B cell (primary cell): Measurements from ENCODE around the gene AEN. TPM values are rescaled to one million over a fixed set of nuclear protein-coding genes. Genes with fewer than 3 reads are reported as not detected.

Experiments used
- ATAC-seq: fragments of 200-7000 bp; cut with Tn5 transposase; one replicate; pipeline ENCODE4 v1.10.0; 2021; ENCODE audit warnings: low read depth, mild to moderate bottlenecking, moderate number of reproducible peaks, moderate library complexity
- CTCF ChIA-PET: fragments of 350-600 bp; sonication (Branson Sonifier 250); formaldehyde crosslinking; loops from one replicate; lab custom pipeline; 2021; ENCODE audit warnings: antibody characterized with exemption, inconsistent platforms; lab: Charles Lee
- POLR2A ChIA-PET: fragments of 350-600 bp; sonication (Branson Sonifier 250); formaldehyde crosslinking; loops from one replicate; lab custom pipeline; 2021; ENCODE audit warnings: antibody characterized with exemption; lab: Charles Lee
- DNase-seq: peaks from one replicate; pipeline ENCODE4 v3.0.0; 2013
- H2AFZ ChIP-seq: 2 replicates; pipeline ENCODE4 v1.6.1; 2012; ENCODE audit warnings: mild to moderate bottlenecking, low read depth, low read length; ENCODE audit not compliant: insufficient read depth, poor library complexity, severe bottlenecking
- H3K27ac ChIP-seq, 2 donors: 1 replicate in 1 of 2; 2 replicates in 1 of 2; pipeline ENCODE4 v1.5.1; 2012 to 2013; ENCODE audit warnings: low read length in 2 of 2, mild to moderate bottlenecking in 2 of 2, moderate library complexity in 1 of 2
- H3K27me3 ChIP-seq, 4 experiments: fragments of 200-600 bp in 1 of 4; sonication (generic) in 1 of 4; replicated peaks in 1 of 4; 1 replicate in 2 of 4; 2 replicates in 2 of 4; pipeline versions ENCODE4 v1.6.1 to v1.7.0; 2013 to 2016; ENCODE audit warnings: low read length in 3 of 4, mild to moderate bottlenecking in 2 of 4, mixed read lengths in 1 of 4, moderate library complexity in 1 of 4; ENCODE audit not compliant: insufficient read depth in 4 of 4, control insufficient read depth in 3 of 4; ENCODE audit errors: control extremely low read depth in 1 of 4
- H3K36me3 ChIP-seq, 2 experiments: replicated peaks in 1 of 2; 1 replicate in 1 of 2; 2 replicates in 1 of 2; pipeline versions ENCODE4 v1.6.1 to v1.7.1; 2013; ENCODE audit warnings: low read length in 1 of 2; ENCODE audit not compliant: insufficient read depth in 2 of 2, control insufficient read depth in 1 of 2; ENCODE audit errors: control extremely low read depth in 1 of 2, extremely low read depth in 1 of 2
- H3K4me1 ChIP-seq, 2 donors: fragments of 200-600 bp in 1 of 2; sonication (generic) in 1 of 2; 1 replicate in 1 of 2; 2 replicates in 1 of 2; pipeline versions ENCODE4 v1.5.1 to v1.6.1; 2013 to 2017; ENCODE audit warnings: low read length in 2 of 2; ENCODE audit not compliant: control insufficient read depth in 2 of 2, insufficient read depth in 2 of 2
- H3K4me2 ChIP-seq: replicated peaks from 2 replicates; pipeline ENCODE3; 2012; ENCODE audit warnings: mild to moderate bottlenecking, low read depth, low read length; ENCODE audit not compliant: poor library complexity, severe bottlenecking
- H3K4me3 ChIP-seq, 5 experiments: fragments of 200-600 bp in 1 of 5; sonication (generic) in 1 of 5; 1 replicate in 3 of 5; 2 replicates in 2 of 5; pipeline versions ENCODE4 v1.5.1 to v1.7.0; 2011 to 2016; ENCODE audit warnings: low read length in 4 of 5, mild to moderate bottlenecking in 4 of 5, low read depth in 2 of 5, control low read depth in 1 of 5, moderate library complexity in 1 of 5; ENCODE audit not compliant: insufficient read depth in 1 of 5; ENCODE audit errors: control extremely low read depth in 1 of 5, extremely low read depth in 1 of 5
- H3K79me2 ChIP-seq: fragments of 200-600 bp; sonication (generic); one replicate; pipeline ENCODE4 v1.6.0; 2016; ENCODE audit warnings: low read length; ENCODE audit not compliant: control insufficient read depth, insufficient read depth
- H3K9ac ChIP-seq: fragments of 200-600 bp; sonication (generic); 2 replicates; pipeline ENCODE4 v1.6.1; 2017; ENCODE audit warnings: mild to moderate bottlenecking, low read length, moderate library complexity
- H3K9me3 ChIP-seq, 3 donors: one replicate each; pipeline versions ENCODE4 v1.6.1 to v1.7.1; 2013; ENCODE audit warnings: low read length in 2 of 3; ENCODE audit not compliant: control insufficient read depth in 2 of 3, insufficient read depth in 1 of 3; ENCODE audit errors: control extremely low read depth in 1 of 3
- H4K20me1 ChIP-seq: 2 replicates; pipeline ENCODE4 v1.6.0; 2012; ENCODE audit warnings: mild to moderate bottlenecking, low read length; ENCODE audit not compliant: insufficient read depth, control insufficient read depth, poor library complexity, severe bottlenecking
- H3K27ac Mint-ChIP-seq: one replicate; pipeline ENCODE4 v1.8.0; 2021; ENCODE audit warnings: mixed read lengths
- H3K27me3 Mint-ChIP-seq: one replicate; pipeline ENCODE4 v1.8.0; 2021; ENCODE audit warnings: mixed read lengths
- H3K4me1 Mint-ChIP-seq: one replicate; pipeline ENCODE4 v1.8.0; 2021; ENCODE audit warnings: mixed read lengths
- H3K4me3 Mint-ChIP-seq: one replicate; pipeline ENCODE4 v1.8.0; 2021; ENCODE audit warnings: mixed read lengths
- H3K9me3 Mint-ChIP-seq: one replicate; pipeline ENCODE4 v1.8.0; 2022; ENCODE audit warnings: mixed read lengths; ENCODE audit not compliant: insufficient read depth
- CTCF ChIP-seq: fragments of 200-600 bp; IDR thresholded peaks from one replicate; pipeline ENCODE4 v1.8.0; 2022; ENCODE audit warnings: antibody characterized with exemption, mild to moderate bottlenecking
- EZH2 ChIP-seq: IDR thresholded peaks from 2 replicates; pipeline ENCODE4 v1.6.1; 2012; ENCODE audit warnings: borderline replicate concordance, low read depth, mild to moderate bottlenecking, moderate library complexity, low read length; ENCODE audit not compliant: insufficient read depth, poor library complexity, severe bottlenecking
- WGBS: methylation state at CpG from one replicate; pipeline ENCODE4 v1.1.5; 2013; ENCODE audit warnings: missing lambda C conversion rate; ENCODE audit not compliant: insufficient coverage; 5-methylcytosine and 5-hydroxymethylcytosine counted together
- intact Hi-C: fragments of 100-400 bp; cut with micrococcal nuclease; formaldehyde crosslinking; loops from one replicate; pipeline ENCODE4 v1.10.0; 2022
- polyA plus RNA-seq: library from polyadenylated mRNA; depleted of rRNA; stranded (reverse); fragments of >200 nt; gene quantifications from 2 replicates; pipeline ENCODE4 v1.2.3, GENCODE V29; 2012
- total RNA-seq, 2 donors: library from RNA; stranded (reverse); fragments of 120-200 nt in 1 of 2; gene quantifications; 1 replicate in 1 of 2; 2 replicates in 1 of 2; pipeline versions ENCODE4 v1.2.3 to v1.2.4, GENCODE V29; 2013 to 2022

Gene AEN
- total and polyA plus RNA-seq, 2 donors (not counting 1 experiment from before 2014, with no cell fraction given), result 18.5 to 42.9 TPM

DNA sequence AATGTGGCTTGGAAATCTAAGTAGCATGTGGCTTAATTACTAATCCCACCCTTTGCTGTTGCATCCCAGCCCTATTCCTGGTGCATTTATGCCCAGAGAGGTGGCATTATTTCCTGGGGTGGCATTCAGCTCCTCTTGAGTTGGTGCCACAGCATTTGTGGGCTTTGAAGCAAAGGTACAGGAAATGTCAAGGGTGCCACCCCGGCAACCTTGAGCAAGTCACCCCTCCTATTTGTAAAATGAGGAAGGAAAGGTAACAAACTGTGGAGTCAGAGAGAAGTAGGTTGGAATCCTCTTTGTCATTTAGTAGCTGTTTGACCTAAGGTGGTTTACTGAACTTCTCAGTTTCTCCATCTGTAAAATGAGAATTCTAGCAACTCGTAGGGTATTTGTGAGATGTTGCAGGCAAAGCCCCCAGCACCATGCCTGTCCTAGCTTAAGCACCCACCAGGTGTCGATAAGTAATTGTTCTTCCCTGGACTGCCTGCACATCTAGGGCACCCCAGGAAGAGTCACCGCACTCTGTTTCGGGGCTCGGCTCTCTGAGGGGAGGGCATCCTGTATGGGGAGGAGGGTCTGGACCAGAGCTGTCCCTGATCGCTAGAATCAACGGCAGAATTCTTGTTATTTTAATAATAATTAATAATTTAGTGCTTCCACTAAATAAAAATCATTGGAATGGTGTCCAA, 34.8 kb downstream of the AEN start:
- peaks cover 68 to 80% of the 10 kb centered on the region in 2 donors for H3K4me1 ChIP-seq
- WGBS, result no CpG with 5 or more reads among the region's 8 CpGs
- Mint-ChIP-seq H3K4me3 (peak overlapping the region; percentile 47), H3K4me1 (peaks cover 75% of the 10 kb centered on the region), H3K27ac (peak overlapping the region; percentile 86), H3K9me3 (no peaks in the 10 kb centered on the region), H3K27me3 (no peaks in the 10 kb centered on the region)
- H3K27ac ChIP-seq, result peak overlapping the region; percentile 80 to 85
- H3K4me3 ChIP-seq, result no peak overlapping the region
- peaks cover 0 to 32% of the 10 kb centered on the region in 2 experiments for H3K36me3 ChIP-seq
- H2AFZ ChIP-seq, result no peak overlapping the region
- no peaks in the 10 kb centered on the region for H4K20me1 ChIP-seq
- H3K9me3 ChIP-seq, result peaks cover 0 to 16% (median 0%) of the 10 kb centered on the region in 3 donors
- H3K4me2 ChIP-seq, result peak overlapping the region; percentile 50
- no peak overlapping the region for H3K9ac ChIP-seq
- DNase-seq (peak; percentile 63), ATAC-seq (no peak)
- ChIA-PET CTCF (interaction anchor here (0.6 to 8.8 kb wide), 9 partner anchors 8 to 326 kb away, joined by 3 to 120 read pairs (median 12); partner anchors contain the start of gene AEN), POLR2A (interaction anchor here (0.5 to 1.5 kb wide), 5 partner anchors 8 to 31 kb away, joined by 3 to 10 read pairs (median 5); no protein-coding TSS in a partner anchor)
- peaks cover 15% of the 10 kb centered on the region for H3K79me2 ChIP-seq
- H3K27me3 ChIP-seq, result no peaks in the 10 kb centered on the region
- intact Hi-C loops, result no loop called here
- no peak for TF ChIP-seq CTCF
- no peak for TF ChIP-seq EZH2

DNA sequence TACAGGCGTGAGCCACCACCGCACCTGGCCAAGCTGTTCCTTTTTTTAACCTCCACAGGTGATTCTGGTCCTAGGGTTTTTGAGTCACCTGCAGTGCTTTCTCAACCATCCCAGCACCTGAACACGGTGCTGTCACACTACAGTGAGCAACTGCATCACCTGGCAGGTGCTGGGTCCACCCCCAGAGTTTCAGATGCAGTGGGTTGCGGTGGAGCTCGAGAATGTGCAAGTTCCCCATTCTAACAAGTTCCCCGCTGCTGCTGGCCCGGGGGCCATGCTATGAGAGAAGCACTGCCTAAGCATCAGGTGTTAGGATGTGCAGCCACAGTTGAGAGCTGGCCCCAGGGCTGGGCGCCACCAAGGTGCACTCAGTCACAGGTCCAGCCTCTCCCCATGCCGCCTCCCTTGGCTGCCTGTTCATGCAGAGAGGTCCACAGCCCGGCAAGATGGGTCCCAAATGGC, 35.7 kb downstream of the AEN start:
- Histone ChIP-seq H3K4me3 (no peak overlapping the region), H4K20me1 (no peaks in the 10 kb centered on the region), H3K9ac (no peak overlapping the region), H3K27me3 (no peaks in the 10 kb centered on the region), H3K9me3 (peaks cover 0 to 16% (median 0%) of the 10 kb centered on the region in 3 donors), H3K4me1 (peaks cover 62 to 73% of the 10 kb centered on the region in 2 donors), H3K36me3 (peaks cover 0 to 24% of the 10 kb centered on the region in 2 experiments), H3K4me2 (peak overlapping the region; percentile 47), H3K27ac (peak overlapping the region; percentile 80 to 85), H2AFZ (no peak overlapping the region), H3K79me2 (peaks cover 7% of the 10 kb centered on the region)
- peak; percentile 88 for ATAC-seq
- Mint-ChIP-seq H3K4me3 (peak overlapping the region; percentile 82), H3K27ac (peak overlapping the region; percentile 98), H3K9me3 (no peaks in the 10 kb centered on the region), H3K4me1 (peaks cover 71% of the 10 kb centered on the region), H3K27me3 (no peaks in the 10 kb centered on the region)
- POLR2A ChIA-PET, result interaction anchor here (0.9 to 1.5 kb wide), 5 partner anchors 9 to 32 kb away, joined by 4 to 10 read pairs (median 9); no protein-coding TSS in a partner anchor
- intact Hi-C loops, result loop anchor here (1.0 kb wide), 1 partner anchor 29 kb away; no protein-coding TSS in a partner anchor
- CTCF ChIA-PET, result interaction anchor here (1.0 to 8.8 kb wide), 9 partner anchors 8 to 178 kb away, joined by 3 to 120 read pairs (median 12); partner anchors contain the start of gene AEN
- TF ChIP-seq CTCF, result no peak
- TF ChIP-seq EZH2, result no peak
- DNase-seq, result peak; percentile 93
- 7% methylated on average over 10 of the region's 10 CpGs for WGBS
